Effector CD8-positive, alpha-beta T cell (primary cell): ENCODE data around the gene CEP152.
"Not testable (repeated sequence)": the region's sequence is repeated elsewhere in the genome, so short reads cannot be mapped to it uniquely, and the experiment has no call there.

Experiments
- DNase-seq: peaks from one replicate; lab custom pipeline; 2025; lab: John Stamatoyannopoulos, UW
- total RNA-seq, 4 experiments: gene quantifications; one replicate each; lab custom pipeline; 2026; lab: John Stamatoyannopoulos, UW

Gene CEP152
- 29.1 to 69.0 (median 38.9) reads per million in 4 experiments for total RNA-seq

- DNase-seq, result peak; percentile 97
Observed at GRCh38 chr15:48810414-48811324, at the start of gene CEP152. TSS of gene CEP152 (minus strand) at chr15:48811069. CDS start at chr15:48805649, 5,420 bp downstream.

GRCh38 chr15:48859426-48859825, 48.6 kb upstream of the CEP152 start:
- no peak for DNase-seq

GRCh38 chr15:48858401-48858800, 47.5 kb upstream of the CEP152 start:
- no peak for DNase-seq

GRCh38 chr15:48856942-48857341, 46.1 kb upstream of the CEP152 start:
- DNase-seq, result no peak

- no peak for DNase-seq
Observed at GRCh38 chr15:48855501-48856440, 44.9 kb upstream of the CEP152 start.

- not testable (repeated sequence) for DNase-seq
Observed at GRCh38 chr15:48854434-48854833, 43.6 kb upstream of the CEP152 start.

GRCh38 chr15:48851956-48852355, 41.1 kb upstream of the CEP152 start:
- DNase-seq, result no peak

- DNase-seq, result no peak
Observed at GRCh38 chr15:48850648-48851047, 39.8 kb upstream of the CEP152 start.

GRCh38 chr15:48845123-48845522, 34.3 kb upstream of the CEP152 start:
- no peak for DNase-seq

- DNase-seq, result no peak
Observed at GRCh38 chr15:48842501-48842900, 31.6 kb upstream of the CEP152 start.

GRCh38 chr15:48834756-48835155, 23.9 kb upstream of the CEP152 start:
- no peak for DNase-seq

GRCh38 chr15:48833526-48834239, 22.8 kb upstream of the CEP152 start:
- no peak for DNase-seq

- no peak for DNase-seq
Observed at GRCh38 chr15:48832648-48833047, 21.8 kb upstream of the CEP152 start.

- no peak for DNase-seq
Observed at GRCh38 chr15:48828906-48829305, 18.0 kb upstream of the CEP152 start.

- no peak for DNase-seq
Observed at GRCh38 chr15:48828471-48828870, 17.6 kb upstream of the CEP152 start.

- DNase-seq, result no peak
Observed at GRCh38 chr15:48825075-48825474, 14.2 kb upstream of the CEP152 start.

GRCh38 chr15:48823706-48824105, 12.8 kb upstream of the CEP152 start:
- no peak for DNase-seq

- no peak for DNase-seq
Observed at GRCh38 chr15:48823237-48823636, 12.4 kb upstream of the CEP152 start.

- no peak for DNase-seq
Observed at GRCh38 chr15:48814286-48814685, 3.4 kb upstream of the CEP152 start.

- DNase-seq, result no peak
Observed at GRCh38 chr15:48811325-48811958, 573 bp upstream of the CEP152 start.

- DNase-seq, result no peak
Observed at GRCh38 chr15:48806151-48806550, 4.7 kb downstream of the CEP152 start.
